Trophoblast cell (in vitro differentiated cells and primary cell): ENCODE measurements around the gene PPP1R13B.
A peak's percentile ranks its signal among the peaks of the same experiment; 100 is the strongest.

Experiments used
- DNase-seq, 2 donors: peaks; one replicate each; pipeline ENCODE4 v3.0.0-alpha.2; 2016
- H2AFZ ChIP-seq: 2 replicates; pipeline ENCODE4 v1.6.1; 2013; ENCODE audit warnings: low read length, moderate library complexity, mild to moderate bottlenecking; ENCODE audit not compliant: insufficient read depth, poor library complexity
- H2AK5ac ChIP-seq: 2 replicates; pipeline ENCODE4 v1.6.1; 2013; ENCODE audit warnings: mild to moderate bottlenecking, low read length
- H2BK120ac ChIP-seq: 2 replicates; pipeline ENCODE4 v1.6.1; 2013; ENCODE audit warnings: low read length, mild to moderate bottlenecking, moderate library complexity; ENCODE audit not compliant: insufficient read depth, poor library complexity
- H2BK12ac ChIP-seq: 2 replicates; pipeline ENCODE4 v1.6.1; 2013; ENCODE audit warnings: mild to moderate bottlenecking, low read length, moderate library complexity
- H2BK5ac ChIP-seq: 2 replicates; pipeline ENCODE4 v1.6.1; 2013; ENCODE audit warnings: low read length, low read depth, moderate library complexity, mild to moderate bottlenecking; ENCODE audit not compliant: poor library complexity
- H3K14ac ChIP-seq: 2 replicates; pipeline ENCODE4 v1.6.1; 2013; ENCODE audit warnings: mild to moderate bottlenecking, low read length
- H3K18ac ChIP-seq: 2 replicates; pipeline ENCODE4 v1.6.1; 2013; ENCODE audit warnings: mild to moderate bottlenecking, low read length
- H3K23ac ChIP-seq: 2 replicates; pipeline ENCODE4 v1.6.1; 2013; ENCODE audit warnings: low read length
- H3K27ac ChIP-seq: 2 replicates; pipeline ENCODE4 v1.5.1; 2013; ENCODE audit warnings: low read depth, mild to moderate bottlenecking, inconsistent platforms, low read length, moderate library complexity
- H3K27me3 ChIP-seq: 2 replicates; pipeline ENCODE4 v1.6.1; 2013; ENCODE audit warnings: inconsistent platforms, mild to moderate bottlenecking, low read length, moderate library complexity; ENCODE audit not compliant: insufficient read depth
- H3K36me3 ChIP-seq, 2 experiments: 1 replicate in 1 of 2; 2 replicates in 1 of 2; pipeline ENCODE4 v1.6.1; 2013; ENCODE audit warnings: low read length in 2 of 2, mild to moderate bottlenecking in 2 of 2, moderate library complexity in 1 of 2; ENCODE audit not compliant: insufficient read depth in 2 of 2, control insufficient read depth in 1 of 2
- H3K4ac ChIP-seq: 2 replicates; pipeline ENCODE4 v1.6.1; 2013; ENCODE audit warnings: low read depth, mild to moderate bottlenecking, low read length, moderate library complexity
- H3K4me1 ChIP-seq, 2 experiments: 1 replicate in 1 of 2; 2 replicates in 1 of 2; pipeline ENCODE4 v1.6.1; 2013; ENCODE audit warnings: low read length in 2 of 2, mild to moderate bottlenecking in 2 of 2, moderate library complexity in 1 of 2; ENCODE audit not compliant: insufficient read depth in 2 of 2, control insufficient read depth in 1 of 2
- H3K4me2 ChIP-seq: 2 replicates; pipeline ENCODE4 v1.6.1; 2013; ENCODE audit warnings: inconsistent platforms, mild to moderate bottlenecking, low read length, moderate library complexity
- H3K4me3 ChIP-seq: 2 replicates; pipeline ENCODE4 v1.5.1; 2013; ENCODE audit warnings: mild to moderate bottlenecking, low read depth, low read length, inconsistent platforms
- H3K79me1 ChIP-seq: one replicate; pipeline ENCODE4 v1.6.1; 2013; ENCODE audit warnings: low read length
- H3K79me2 ChIP-seq: 2 replicates; pipeline ENCODE4 v1.6.1; 2013; ENCODE audit warnings: low read length, mild to moderate bottlenecking; ENCODE audit not compliant: control insufficient read depth, insufficient read depth, poor library complexity
- H3K9ac ChIP-seq: 2 replicates; pipeline ENCODE4 v1.6.1; 2013; ENCODE audit warnings: mild to moderate bottlenecking, low read length
- H3K9me3 ChIP-seq: 2 replicates; pipeline ENCODE4 v1.6.1; 2013; ENCODE audit warnings: low read depth, mild to moderate bottlenecking, control low read depth, inconsistent platforms, low read length; ENCODE audit not compliant: insufficient read depth
- H4K12ac ChIP-seq: 2 replicates; pipeline ENCODE4 v1.6.1; 2013; ENCODE audit warnings: low read depth, mild to moderate bottlenecking, low read length, moderate library complexity
- H4K8ac ChIP-seq: 2 replicates; pipeline ENCODE4 v1.6.1; 2013; ENCODE audit warnings: low read depth, mild to moderate bottlenecking, low read length, moderate library complexity
- H4K91ac ChIP-seq: one replicate; pipeline ENCODE4 v1.6.1; 2013; ENCODE audit warnings: low read depth, mild to moderate bottlenecking, low read length, moderate library complexity
- WGBS: extraction: QIAGEN DNeasy Blood & Tissue Kit; methylation state at CpG from one replicate; pipeline ENCODE4 v1.1.7; 2013; ENCODE audit warnings: missing lambda C conversion rate; ENCODE audit not compliant: insufficient read length, insufficient coverage; ENCODE audit errors: extremely low coverage; 5-methylcytosine and 5-hydroxymethylcytosine counted together

PPP1R13B gene

GRCh38 chr14:103858063-103858781 lies 10.8 kb upstream of the PPP1R13B start:
- peaks cover 5% of the 10 kb centered on the region for H3K79me1 ChIP-seq
- H2BK120ac ChIP-seq = no peak overlapping the region
- no peaks in the 10 kb centered on the region for H3K79me2 ChIP-seq
- WGBS = no CpG with 5 or more reads among the region's 13 CpGs
- H2AFZ ChIP-seq = no peak overlapping the region
- no peak overlapping the region for H3K4me2 ChIP-seq
- no peak overlapping the region for H3K18ac ChIP-seq
- no peaks in the 10 kb centered on the region for H3K36me3 ChIP-seq
- H3K4ac ChIP-seq = no peak overlapping the region
- no peak overlapping the region for H2BK5ac ChIP-seq
- H2BK12ac ChIP-seq = no peak overlapping the region
- H2AK5ac ChIP-seq = no peak overlapping the region
- no peak overlapping the region for H4K8ac ChIP-seq
- H4K12ac ChIP-seq = no peak overlapping the region
- no peak overlapping the region for H3K14ac ChIP-seq
- H3K4me1 ChIP-seq = peaks cover 22 to 28% of the 10 kb centered on the region in 2 experiments
- no peak for DNase-seq
- no peak overlapping the region for H3K27ac ChIP-seq
- H3K4me3 ChIP-seq = no peak overlapping the region
- no peak overlapping the region for H3K23ac ChIP-seq
- H3K27me3 ChIP-seq = no peaks in the 10 kb centered on the region
- H4K91ac ChIP-seq = no peak overlapping the region
- H3K9me3 ChIP-seq = no peaks in the 10 kb centered on the region
- no peak overlapping the region for H3K9ac ChIP-seq

- no peak for DNase-seq
- no peak overlapping the region for H2AK5ac ChIP-seq
- no peak overlapping the region for H2BK12ac ChIP-seq
- H3K9ac ChIP-seq = no peak overlapping the region
- no peak overlapping the region for H2BK5ac ChIP-seq
- H3K4me3 ChIP-seq = no peak overlapping the region
- H3K4ac ChIP-seq = no peak overlapping the region
- no peak overlapping the region for H4K8ac ChIP-seq
- H3K23ac ChIP-seq = no peak overlapping the region
- no peak overlapping the region for H4K12ac ChIP-seq
- peaks cover 5% of the 10 kb centered on the region for H3K79me1 ChIP-seq
- H3K4me1 ChIP-seq = peaks cover 22 to 28% of the 10 kb centered on the region in 2 experiments
- H2BK120ac ChIP-seq = no peak overlapping the region
- no peaks in the 10 kb centered on the region for H3K9me3 ChIP-seq
- no peak overlapping the region for H3K27ac ChIP-seq
- no peak overlapping the region for H3K18ac ChIP-seq
- H3K4me2 ChIP-seq = no peak overlapping the region
- H3K79me2 ChIP-seq = no peaks in the 10 kb centered on the region
- no peaks in the 10 kb centered on the region for H3K27me3 ChIP-seq
- WGBS = no CpG with 5 or more reads among the region's 6 CpGs
- no peak overlapping the region for H2AFZ ChIP-seq
- H4K91ac ChIP-seq = no peak overlapping the region
- H3K14ac ChIP-seq = no peak overlapping the region
- H3K36me3 ChIP-seq = no peaks in the 10 kb centered on the region
Measured at GRCh38 chr14:103857256-103857655, 9.9 kb upstream of the PPP1R13B start.

DNA sequence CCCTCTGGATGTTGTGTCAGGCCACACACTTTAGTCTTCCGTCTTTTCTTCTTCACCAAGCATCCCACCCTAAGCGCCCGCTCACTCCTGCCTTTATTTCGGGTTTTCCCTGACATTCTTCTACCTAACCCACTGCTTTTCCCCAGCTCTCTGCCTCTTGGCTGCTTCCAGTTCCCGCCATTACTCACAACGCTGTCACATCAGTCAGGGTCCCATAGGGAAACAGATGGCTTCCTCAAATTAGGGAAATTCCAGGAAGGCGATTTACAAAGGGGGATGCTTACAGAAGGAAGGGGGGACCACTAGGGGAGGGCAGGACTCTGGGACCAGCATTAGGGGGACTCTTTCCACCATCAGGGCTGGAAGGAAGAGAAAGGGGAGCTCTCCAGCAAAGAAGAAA lies 9.2 kb upstream of the PPP1R13B start:
- Histone ChIP-seq H3K79me2 (no peaks in the 10 kb centered on the region), H2AFZ (peak overlapping the region; percentile 19), H3K79me1 (peaks cover 5% of the 10 kb centered on the region), H3K4me2 (no peak overlapping the region), H2BK120ac (no peak overlapping the region), H3K18ac (no peak overlapping the region), H3K4me1 (peaks cover 22 to 28% of the 10 kb centered on the region in 2 experiments), H3K14ac (no peak overlapping the region), H3K9ac (no peak overlapping the region), H2BK12ac (no peak overlapping the region), H3K27me3 (no peaks in the 10 kb centered on the region), H4K91ac (peak overlapping the region; percentile 25), H4K12ac (no peak overlapping the region), H3K27ac (no peak overlapping the region), H2AK5ac (no peak overlapping the region), H2BK5ac (no peak overlapping the region), H3K23ac (no peak overlapping the region), H3K9me3 (no peaks in the 10 kb centered on the region), H3K36me3 (no peaks in the 10 kb centered on the region), H3K4me3 (no peak overlapping the region), H4K8ac (no peak overlapping the region), H3K4ac (no peak overlapping the region)
- no CpG with 5 or more reads among the region's 7 CpGs for WGBS
- no peak for DNase-seq

DNA sequence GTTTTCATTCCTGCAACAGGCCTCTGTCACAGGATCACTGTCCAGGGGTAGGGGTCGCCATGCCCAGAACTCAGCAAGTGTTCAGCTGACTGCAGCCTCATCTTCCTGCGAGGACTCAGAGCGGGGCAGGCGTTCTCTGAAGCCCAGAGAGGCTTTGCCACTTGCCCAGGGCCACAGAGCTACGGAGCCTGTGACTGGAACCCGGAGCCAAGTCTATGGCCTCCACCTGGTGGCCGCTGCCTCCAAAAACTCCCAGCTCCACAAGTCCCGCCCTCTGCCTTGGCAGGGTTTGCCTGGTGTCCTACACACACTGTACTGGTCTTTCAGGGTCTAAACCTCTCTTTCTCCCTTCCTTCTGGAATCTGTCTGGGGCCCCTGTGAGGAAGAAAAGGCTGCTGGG lies 8.7 kb upstream of the PPP1R13B start:
- H3K27ac ChIP-seq = no peak overlapping the region
- H2BK120ac ChIP-seq = peak overlapping the region; percentile 56
- H3K23ac ChIP-seq = no peak overlapping the region
- H2AFZ ChIP-seq = peak overlapping the region; percentile 19
- H3K4ac ChIP-seq = no peak overlapping the region
- H3K79me2 ChIP-seq = no peaks in the 10 kb centered on the region
- H2AK5ac ChIP-seq = peak overlapping the region; percentile 38
- H3K27me3 ChIP-seq = no peaks in the 10 kb centered on the region
- H3K79me1 ChIP-seq = peaks cover 5% of the 10 kb centered on the region
- no peak overlapping the region for H3K14ac ChIP-seq
- no peak overlapping the region for H2BK5ac ChIP-seq
- H4K12ac ChIP-seq = no peak overlapping the region
- no peak overlapping the region for H3K18ac ChIP-seq
- H3K9ac ChIP-seq = no peak overlapping the region
- no peaks in the 10 kb centered on the region for H3K36me3 ChIP-seq
- no peaks in the 10 kb centered on the region for H3K9me3 ChIP-seq
- no peak overlapping the region for H3K4me3 ChIP-seq
- no peak overlapping the region for H3K4me2 ChIP-seq
- H4K91ac ChIP-seq = peak overlapping the region; percentile 55
- H2BK12ac ChIP-seq = peak overlapping the region; percentile 60
- peak overlapping the region; percentile 61 for H4K8ac ChIP-seq
- no CpG with 5 or more reads among the region's 8 CpGs for WGBS
- DNase-seq = no peak
- peaks cover 22 to 28% of the 10 kb centered on the region in 2 experiments for H3K4me1 ChIP-seq
